Jurkat, Clone E6-1 (cell line): ENCODE data around the gene RTTN.

Experiments
- DNase-seq: peaks from one replicate; pipeline ENCODE4 v3.0.0-alpha.2; 2011; ENCODE audit warnings: low read depth, low spot score
- H3K4me3 ChIP-seq: 2 replicates; pipeline ENCODE4 v1.5.1; 2011; ENCODE audit warnings: mild to moderate bottlenecking, low read length, control low read depth, moderate library complexity

Gene RTTN

GRCh38 chr18:70046207-70046606, 159.3 kb downstream of the RTTN start:
- H3K4me3 ChIP-seq, result no peak overlapping the region
- DNase-seq, result no peak

GRCh38 chr18:70044632-70045031, 160.9 kb downstream of the RTTN start:
- DNase-seq, result no peak
- H3K4me3 ChIP-seq, result no peak overlapping the region

GRCh38 chr18:70041459-70042050, 163.9 kb downstream of the RTTN start:
- H3K4me3 ChIP-seq, result no peak overlapping the region
- DNase-seq, result no peak

- DNase-seq, result no peak
- no peak overlapping the region for H3K4me3 ChIP-seq
Observed at GRCh38 chr18:70039186-70039585, 166.3 kb downstream of the RTTN start.

GRCh38 chr18:70037431-70038061, 167.9 kb downstream of the RTTN start:
- no peak overlapping the region for H3K4me3 ChIP-seq

GRCh38 chr18:70036771-70037347, 168.6 kb downstream of the RTTN start:
- H3K4me3 ChIP-seq, result no peak overlapping the region
- DNase-seq, result no peak

More at GRCh38 chr18:70037431-70038061, 167.9 kb downstream of the RTTN start:
- no peak for DNase-seq

GRCh38 chr18:70036168-70036567, 169.3 kb downstream of the RTTN start:
- no peak for DNase-seq

GRCh38 chr18:70031221-70031620, 174.3 kb downstream of the RTTN start:
- no peak overlapping the region for H3K4me3 ChIP-seq
- DNase-seq, result no peak

More at GRCh38 chr18:70036168-70036567, 169.3 kb downstream of the RTTN start:
- no peak overlapping the region for H3K4me3 ChIP-seq

GRCh38 chr18:70030728-70031127, 174.8 kb downstream of the RTTN start:
- H3K4me3 ChIP-seq, result no peak overlapping the region
- DNase-seq, result no peak

- no peak for DNase-seq
- no peak overlapping the region for H3K4me3 ChIP-seq
Observed at GRCh38 chr18:70029163-70029562, 176.3 kb downstream of the RTTN start.

GRCh38 chr18:70028734-70029133, 176.8 kb downstream of the RTTN start:
- DNase-seq, result no peak
- H3K4me3 ChIP-seq, result no peak overlapping the region

- no peak for DNase-seq
Observed at GRCh38 chr18:70028084-70028483, 177.4 kb downstream of the RTTN start.

GRCh38 chr18:70025580-70025979, 179.9 kb downstream of the RTTN start:
- DNase-seq, result no peak
- H3K4me3 ChIP-seq, result no peak overlapping the region

More at GRCh38 chr18:70028084-70028483, 177.4 kb downstream of the RTTN start:
- H3K4me3 ChIP-seq, result no peak overlapping the region

GRCh38 chr18:70024829-70025228, 180.7 kb downstream of the RTTN start:
- DNase-seq, result no peak
- no peak overlapping the region for H3K4me3 ChIP-seq

- no peak for DNase-seq
- H3K4me3 ChIP-seq, result no peak overlapping the region
Observed at GRCh38 chr18:70024093-70024492, 181.4 kb downstream of the RTTN start.

- no peak for DNase-seq
- no peak overlapping the region for H3K4me3 ChIP-seq
Observed at GRCh38 chr18:70022636-70023035, 182.9 kb downstream of the RTTN start.

- H3K4me3 ChIP-seq, result no peak overlapping the region
- DNase-seq, result no peak
Observed at GRCh38 chr18:70021498-70021897, 184.0 kb downstream of the RTTN start.

- no peak for DNase-seq
Observed at GRCh38 chr18:70021043-70021442, 184.4 kb downstream of the RTTN start.

GRCh38 chr18:70019991-70020390, 185.5 kb downstream of the RTTN start:
- no peak overlapping the region for H3K4me3 ChIP-seq
- no peak for DNase-seq

More at GRCh38 chr18:70021043-70021442, 184.4 kb downstream of the RTTN start:
- H3K4me3 ChIP-seq, result no peak overlapping the region

GRCh38 chr18:70019136-70019535, 186.4 kb downstream of the RTTN start:
- no peak overlapping the region for H3K4me3 ChIP-seq
- DNase-seq, result no peak

GRCh38 chr18:70015127-70015526, 190.4 kb downstream of the RTTN start:
- no peak overlapping the region for H3K4me3 ChIP-seq
- DNase-seq, result no peak
